HL-60/S4 (cell line): ENCODE results near the gene CALHM5.
"Not testable (repeated sequence)": the region's sequence is repeated elsewhere in the genome, so short reads cannot be mapped to it uniquely, and the experiment has no call there.

Experiments used
- in situ Hi-C: fragments of 300-500 bp; cut with MboI; formaldehyde crosslinking; loops from 2 replicates; pipeline ENCODE4 v1.14.3; 2022; ENCODE audit warnings: low sequenced_read_pairs

The CALHM5 gene

GRCh38 chr6:116511424-116512110 lies at the start of gene CALHM5:
CALHM5 (plus strand) TSS chr6:116511639; CDS start chr6:116511697, 58 bp downstream.
- in situ Hi-C loops = no loop called here

- in situ Hi-C loops = no loop called here
These were observed 49.2 kb upstream of the CALHM5 start for GRCh38 chr6:116461932-116462885.

GRCh38 chr6:116463301-116463700 lies 48.1 kb upstream of the CALHM5 start:
- in situ Hi-C loops = no loop called here

- in situ Hi-C loops = no loop called here
These were observed 46.2 kb upstream of the CALHM5 start for GRCh38 chr6:116465246-116465645.

- in situ Hi-C loops = no loop called here
These were observed 44.3 kb upstream of the CALHM5 start for GRCh38 chr6:116467096-116467495.

GRCh38 chr6:116467514-116467913 lies 43.9 kb upstream of the CALHM5 start:
- in situ Hi-C loops = no loop called here

GRCh38 chr6:116468293-116468692 lies 43.1 kb upstream of the CALHM5 start:
- in situ Hi-C loops = no loop called here

- in situ Hi-C loops = no loop called here
These were observed 39.9 kb upstream of the CALHM5 start for GRCh38 chr6:116471531-116471930.

- in situ Hi-C loops = no loop called here
These were observed 38.7 kb upstream of the CALHM5 start for GRCh38 chr6:116472706-116473105.

- in situ Hi-C loops = no loop called here
These were observed 36.3 kb upstream of the CALHM5 start for GRCh38 chr6:116475141-116475540.

- in situ Hi-C loops = no loop called here
These were observed 35.3 kb upstream of the CALHM5 start for GRCh38 chr6:116476002-116476678.

GRCh38 chr6:116482780-116483179 lies 28.7 kb upstream of the CALHM5 start:
- in situ Hi-C loops = no loop called here

GRCh38 chr6:116483616-116484015 lies 27.8 kb upstream of the CALHM5 start:
- in situ Hi-C loops = no loop called here

GRCh38 chr6:116485559-116486184 lies 25.8 kb upstream of the CALHM5 start:
- in situ Hi-C loops = no loop called here

- in situ Hi-C loops = no loop called here
These were observed 19.7 kb upstream of the CALHM5 start for GRCh38 chr6:116491610-116492330.

GRCh38 chr6:116492331-116493067 lies 18.9 kb upstream of the CALHM5 start:
- in situ Hi-C loops = no loop called here

GRCh38 chr6:116495161-116495560 lies 16.3 kb upstream of the CALHM5 start:
- in situ Hi-C loops = not testable (repeated sequence)

- in situ Hi-C loops = no loop called here
These were observed 14.2 kb upstream of the CALHM5 start for GRCh38 chr6:116497113-116497676.

GRCh38 chr6:116500969-116501433 lies 10.4 kb upstream of the CALHM5 start:
- in situ Hi-C loops = no loop called here
